B cell (primary cell): ENCODE results near the gene TRAPPC2.

Source experiments
- CTCF ChIP-seq: fragments of 200-600 bp; IDR thresholded peaks from one replicate; pipeline ENCODE4 v1.8.0; 2022; ENCODE audit warnings: antibody characterized with exemption, mild to moderate bottlenecking
- EZH2 ChIP-seq: IDR thresholded peaks from 2 replicates; pipeline ENCODE4 v1.6.1; 2012; ENCODE audit warnings: borderline replicate concordance, low read depth, mild to moderate bottlenecking, moderate library complexity, low read length; ENCODE audit not compliant: insufficient read depth, poor library complexity, severe bottlenecking

GRCh38 chrX:13721371-13721770 is 13.0 kb downstream of the TRAPPC2 start:
- no peak for TF ChIP-seq CTCF
- no peak for TF ChIP-seq EZH2
